Measurements from ENCODE around the gene ANKRD23.

GRCh38 chr2:96852667-96853066 is 8.8 kb upstream of the ANKRD23 start:
- TF ChIP-seq POLR2AphosphoS5 (IDR thresholded peaks at IDR 0.05; ENCODE audit: low read depth, low read length), result no peak
- TF ChIP-seq, protein P1, sequence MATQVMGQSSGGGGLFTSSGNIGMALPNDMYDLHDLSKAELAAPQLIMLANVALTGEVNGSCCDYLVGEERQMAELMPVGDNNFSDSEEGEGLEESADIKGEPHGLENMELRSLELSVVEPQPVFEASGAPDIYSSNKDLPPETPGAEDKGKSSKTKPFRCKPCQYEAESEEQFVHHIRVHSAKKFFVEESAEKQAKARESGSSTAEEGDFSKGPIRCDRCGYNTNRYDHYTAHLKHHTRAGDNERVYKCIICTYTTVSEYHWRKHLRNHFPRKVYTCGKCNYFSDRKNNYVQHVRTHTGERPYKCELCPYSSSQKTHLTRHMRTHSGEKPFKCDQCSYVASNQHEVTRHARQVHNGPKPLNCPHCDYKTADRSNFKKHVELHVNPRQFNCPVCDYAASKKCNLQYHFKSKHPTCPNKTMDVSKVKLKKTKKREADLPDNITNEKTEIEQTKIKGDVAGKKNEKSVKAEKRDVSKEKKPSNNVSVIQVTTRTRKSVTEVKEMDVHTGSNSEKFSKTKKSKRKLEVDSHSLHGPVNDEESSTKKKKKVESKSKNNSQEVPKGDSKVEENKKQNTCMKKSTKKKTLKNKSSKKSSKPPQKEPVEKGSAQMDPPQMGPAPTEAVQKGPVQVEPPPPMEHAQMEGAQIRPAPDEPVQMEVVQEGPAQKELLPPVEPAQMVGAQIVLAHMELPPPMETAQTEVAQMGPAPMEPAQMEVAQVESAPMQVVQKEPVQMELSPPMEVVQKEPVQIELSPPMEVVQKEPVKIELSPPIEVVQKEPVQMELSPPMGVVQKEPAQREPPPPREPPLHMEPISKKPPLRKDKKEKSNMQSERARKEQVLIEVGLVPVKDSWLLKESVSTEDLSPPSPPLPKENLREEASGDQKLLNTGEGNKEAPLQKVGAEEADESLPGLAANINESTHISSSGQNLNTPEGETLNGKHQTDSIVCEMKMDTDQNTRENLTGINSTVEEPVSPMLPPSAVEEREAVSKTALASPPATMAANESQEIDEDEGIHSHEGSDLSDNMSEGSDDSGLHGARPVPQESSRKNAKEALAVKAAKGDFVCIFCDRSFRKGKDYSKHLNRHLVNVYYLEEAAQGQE (IDR thresholded peaks at IDR 0.05; ENCODE audit: insufficient read depth in 1 of 2, low read depth in 2 of 2, low read length in 2 of 2), result no peak
- TF ChIP-seq FOXP2 (optimal IDR thresholded peaks at IDR 0.05; ENCODE audit: borderline replicate concordance, extremely low read depth, extremely low read length, insufficient read depth), result no peak
- TF ChIP-seq SIN3A (IDR thresholded peaks at IDR 0.05; ENCODE audit: borderline replicate concordance, insufficient read depth, low read length), result no peak

Measured in PFSK-1 (cell line).